Heart left ventricle (tissue), 13 donors: ENCODE results near the gene COMTD1.

ENCODE experiments used
- POLR2A ChIP-seq, 2 donors: fragments of 450-650 bp; IDR thresholded peaks; one replicate each; pipeline ENCODE4 v1.6.1; 2017; ENCODE audit warnings: antibody characterized with exemption in 2 of 2, mild to moderate bottlenecking in 2 of 2, moderate library complexity in 2 of 2
- TF ChIP-seq, protein P1 (sequence below), 12 donors: fragments of 200-600 bp; sonication (generic) in 4 of 12; IDR thresholded peaks; one replicate each; pipeline versions ENCODE4 v1.5.0 to v1.8.0; 2018 to 2022; ENCODE audit warnings: antibody characterized with exemption in 12 of 12, mild to moderate bottlenecking in 5 of 12
- donor health status: ischemic (EF 13 %, LVEDD 7.1; RV severe dilation, severe dysfunction).
- donor health status: DM: no; HTN: yes; CAD: no.
- donor health status: DM: no; HTN: no; CAD: no.
- donor health status: ischemic (EF 25% LVEDD 6.9; RV normal size, moderate dysfunction).
- donor health status: ischemic (EF 25% LVEDD 5.7; RV mildly dilated, moderate dysfunction).
- donor health status: ischemic (EF 35%, LVEDD 5.7; RV mildly dilated, moderate dysfunction).
- donor health status: nonischemic (EF 11% LVEDD 7.7; RV severe dilation, severe dysfunction).
- donor health status: DM: yes; HTN: yes; CAD: no.
- donor health status: PGD.
- donor health status: ischemic (EF 29% LVEDD 5.4; RV normal size, mild dysfunction).
- donor health status: nonischemic (EF 23%, LVEDD 6.1; RV moderate dilation, normal function).

GRCh38 chr10:75250934-75251333 is 15.2 kb upstream of the COMTD1 start:
- TF ChIP-seq, protein P1, sequence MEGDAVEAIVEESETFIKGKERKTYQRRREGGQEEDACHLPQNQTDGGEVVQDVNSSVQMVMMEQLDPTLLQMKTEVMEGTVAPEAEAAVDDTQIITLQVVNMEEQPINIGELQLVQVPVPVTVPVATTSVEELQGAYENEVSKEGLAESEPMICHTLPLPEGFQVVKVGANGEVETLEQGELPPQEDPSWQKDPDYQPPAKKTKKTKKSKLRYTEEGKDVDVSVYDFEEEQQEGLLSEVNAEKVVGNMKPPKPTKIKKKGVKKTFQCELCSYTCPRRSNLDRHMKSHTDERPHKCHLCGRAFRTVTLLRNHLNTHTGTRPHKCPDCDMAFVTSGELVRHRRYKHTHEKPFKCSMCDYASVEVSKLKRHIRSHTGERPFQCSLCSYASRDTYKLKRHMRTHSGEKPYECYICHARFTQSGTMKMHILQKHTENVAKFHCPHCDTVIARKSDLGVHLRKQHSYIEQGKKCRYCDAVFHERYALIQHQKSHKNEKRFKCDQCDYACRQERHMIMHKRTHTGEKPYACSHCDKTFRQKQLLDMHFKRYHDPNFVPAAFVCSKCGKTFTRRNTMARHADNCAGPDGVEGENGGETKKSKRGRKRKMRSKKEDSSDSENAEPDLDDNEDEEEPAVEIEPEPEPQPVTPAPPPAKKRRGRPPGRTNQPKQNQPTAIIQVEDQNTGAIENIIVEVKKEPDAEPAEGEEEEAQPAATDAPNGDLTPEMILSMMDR (IDR thresholded peaks at IDR 0.05), result no peak
- no peak for TF ChIP-seq POLR2A (IDR thresholded peaks at IDR 0.05)
